ENCODE measurements around the gene DRC7. TPM values are rescaled to one million over a fixed set of nuclear protein-coding genes. Genes with fewer than 3 reads are reported as not detected.

The DRC7 gene
- polyA plus RNA-seq, 1 of the 3 experiments (the other 2 are of a cell fraction): 0.58 TPM

DNA sequence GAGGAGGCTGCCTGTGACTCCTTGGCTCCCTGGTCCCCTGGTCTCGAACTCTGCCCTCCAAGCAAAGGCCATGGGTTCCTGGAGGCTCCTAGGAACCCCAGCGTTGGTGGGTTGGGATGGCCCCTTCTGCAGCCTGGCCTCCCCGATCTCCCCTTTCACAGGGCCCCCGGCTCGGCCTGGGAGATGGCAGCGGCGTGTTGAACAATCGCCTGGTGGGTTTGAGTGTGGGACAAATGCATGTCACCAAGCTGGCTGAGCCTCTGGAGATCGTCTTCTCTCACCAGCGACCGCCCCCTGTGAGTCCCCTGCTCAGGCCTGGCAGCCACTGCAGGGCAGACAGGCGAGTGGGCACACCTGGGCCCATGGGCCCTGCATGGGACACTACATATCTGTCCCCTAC is 15.6 kb upstream of the DRC7 start:
- Histone ChIP-seq H3K79me2 (ENCODE audit: insufficient read depth) (no peaks in the 10 kb centered on the region), H3K4me2 (no peak overlapping the region), H3F3A (replicated peaks; ENCODE audit: insufficient read depth) (no peaks in the 10 kb centered on the region), H2AFZ (ENCODE audit: low read depth) (no peak overlapping the region), H3K27ac (ENCODE audit: low read depth in 2 of 2, low read length in 1 of 2) (no peak overlapping the region), H3K9ac (no peak overlapping the region), H3K4me1 (ENCODE audit: control insufficient read depth in 1 of 2, insufficient read depth in 2 of 2, low read depth in 1 of 2, low read length in 1 of 2) (peaks cover 0 to 3% of the 10 kb centered on the region in 2 experiments; a peak in 1 of 4 replicates), H3K9me3 (no peaks in the 10 kb centered on the region), H3K9me2 (no peaks in the 10 kb centered on the region), H3K4me3 (ENCODE audit: low read depth in 2 of 2, low read length in 1 of 2) (no peak overlapping the region), H3K36me3 (replicated peaks in 1 of 2; ENCODE audit: control insufficient read depth in 1 of 2, insufficient read depth in 2 of 2, low read length in 1 of 2) (no peaks in the 10 kb centered on the region), H3K27me3 (ENCODE audit: insufficient read depth) (no peaks in the 10 kb centered on the region), H4K20me1 (ENCODE audit: insufficient read depth) (no peaks in the 10 kb centered on the region)
- no peak for DNase-seq
- TF ChIP-seq JUND (IDR thresholded peaks at IDR 0.05): no peak
- no peak for TF ChIP-seq USF1 (IDR thresholded peaks at IDR 0.05; ENCODE audit: borderline replicate concordance, low read depth)
- no peak for TF ChIP-seq EP300 (IDR thresholded peaks at IDR 0.05; ENCODE audit: borderline replicate concordance in 1 of 2, low read depth in 1 of 2, low read length in 1 of 2)
- ChIA-PET CTCF (interaction anchor here (0.7 to 1.6 kb wide), 2 partner anchors 11 to 31 kb away, joined by 3 to 6 read pairs; no protein-coding TSS in a partner anchor), POLR2A (no interaction called here)
- WGBS (ENCODE audit: low lambda C conversion rate): 69% methylated on average over 12 of the region's 12 CpGs

GRCh38 chr16:57679767-57680482 is 14.7 kb upstream of the DRC7 start:
- no peak for DNase-seq
- Histone ChIP-seq H3K9me3 (no peaks in the 10 kb centered on the region), H3K36me3 (replicated peaks in 1 of 2; ENCODE audit: control insufficient read depth in 1 of 2, insufficient read depth in 2 of 2, low read length in 1 of 2) (no peaks in the 10 kb centered on the region), H3K9me2 (no peaks in the 10 kb centered on the region), H2AFZ (ENCODE audit: low read depth) (no peak overlapping the region), H3K4me3 (ENCODE audit: low read depth in 2 of 2, low read length in 1 of 2) (no peak overlapping the region), H3K79me2 (ENCODE audit: insufficient read depth) (no peaks in the 10 kb centered on the region), H3K27ac (ENCODE audit: low read depth in 2 of 2, low read length in 1 of 2) (no peak overlapping the region), H3F3A (replicated peaks; ENCODE audit: insufficient read depth) (no peaks in the 10 kb centered on the region), H4K20me1 (ENCODE audit: insufficient read depth) (no peaks in the 10 kb centered on the region), H3K27me3 (ENCODE audit: insufficient read depth) (no peaks in the 10 kb centered on the region), H3K4me2 (no peak overlapping the region), H3K9ac (no peak overlapping the region), H3K4me1 (ENCODE audit: control insufficient read depth in 1 of 2, insufficient read depth in 2 of 2, low read depth in 1 of 2, low read length in 1 of 2) (peaks cover 0 to 3% of the 10 kb centered on the region in 2 experiments; a peak in 1 of 4 replicates)
- CTCF ChIA-PET: no interaction called here
- TF ChIP-seq GABPA (IDR thresholded peaks at IDR 0.05; ENCODE audit: low read depth) (no peak), MXI1 (IDR thresholded peaks at IDR 0.05; ENCODE audit: low read depth, low read length) (no peak), TEAD4 (IDR thresholded peaks at IDR 0.05; ENCODE audit: borderline replicate concordance, insufficient read depth) (no peak), RCOR1 (IDR thresholded peaks at IDR 0.05; ENCODE audit: low read length) (no peak), MEF2A (IDR thresholded peaks at IDR 0.05; ENCODE audit: borderline replicate concordance, low read depth) (no peak), CHD2 (IDR thresholded peaks at IDR 0.05; ENCODE audit: low read length, partially characterized antibody) (no peak), JUND (IDR thresholded peaks at IDR 0.05) (no peak), EZH2phosphoT487 (IDR thresholded peaks at IDR 0.05; ENCODE audit: borderline replicate concordance, low read depth) (no peak)
- TF ChIP-seq, protein P1, sequence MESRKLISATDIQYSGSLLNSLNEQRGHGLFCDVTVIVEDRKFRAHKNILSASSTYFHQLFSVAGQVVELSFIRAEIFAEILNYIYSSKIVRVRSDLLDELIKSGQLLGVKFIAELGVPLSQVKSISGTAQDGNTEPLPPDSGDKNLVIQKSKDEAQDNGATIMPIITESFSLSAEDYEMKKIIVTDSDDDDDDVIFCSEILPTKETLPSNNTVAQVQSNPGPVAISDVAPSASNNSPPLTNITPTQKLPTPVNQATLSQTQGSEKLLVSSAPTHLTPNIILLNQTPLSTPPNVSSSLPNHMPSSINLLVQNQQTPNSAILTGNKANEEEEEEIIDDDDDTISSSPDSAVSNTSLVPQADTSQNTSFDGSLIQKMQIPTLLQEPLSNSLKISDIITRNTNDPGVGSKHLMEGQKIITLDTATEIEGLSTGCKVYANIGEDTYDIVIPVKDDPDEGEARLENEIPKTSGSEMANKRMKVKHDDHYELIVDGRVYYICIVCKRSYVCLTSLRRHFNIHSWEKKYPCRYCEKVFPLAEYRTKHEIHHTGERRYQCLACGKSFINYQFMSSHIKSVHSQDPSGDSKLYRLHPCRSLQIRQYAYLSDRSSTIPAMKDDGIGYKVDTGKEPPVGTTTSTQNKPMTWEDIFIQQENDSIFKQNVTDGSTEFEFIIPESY (IDR thresholded peaks at IDR 0.05; ENCODE audit: borderline replicate concordance, low read depth): no peak
- POLR2A ChIA-PET: no interaction called here
- 66% methylated on average over 7 of the region's 7 CpGs for WGBS (ENCODE audit: low lambda C conversion rate)
